GM18868 (cell line): ENCODE results near the gene SLC10A1.
"Not testable (repeated sequence)": the region's sequence is repeated elsewhere in the genome, so short reads cannot be mapped to it uniquely, and the experiment has no call there.

Source experiments
- ATAC-seq: cut with Tn5 transposase; IDR thresholded peaks from one replicate; pipeline ENCODE4 v1.9.1; 2021; ENCODE audit warnings: mild to moderate bottlenecking, moderate library complexity; ENCODE audit not compliant: unreplicated experiment

Gene SLC10A1

DNA sequence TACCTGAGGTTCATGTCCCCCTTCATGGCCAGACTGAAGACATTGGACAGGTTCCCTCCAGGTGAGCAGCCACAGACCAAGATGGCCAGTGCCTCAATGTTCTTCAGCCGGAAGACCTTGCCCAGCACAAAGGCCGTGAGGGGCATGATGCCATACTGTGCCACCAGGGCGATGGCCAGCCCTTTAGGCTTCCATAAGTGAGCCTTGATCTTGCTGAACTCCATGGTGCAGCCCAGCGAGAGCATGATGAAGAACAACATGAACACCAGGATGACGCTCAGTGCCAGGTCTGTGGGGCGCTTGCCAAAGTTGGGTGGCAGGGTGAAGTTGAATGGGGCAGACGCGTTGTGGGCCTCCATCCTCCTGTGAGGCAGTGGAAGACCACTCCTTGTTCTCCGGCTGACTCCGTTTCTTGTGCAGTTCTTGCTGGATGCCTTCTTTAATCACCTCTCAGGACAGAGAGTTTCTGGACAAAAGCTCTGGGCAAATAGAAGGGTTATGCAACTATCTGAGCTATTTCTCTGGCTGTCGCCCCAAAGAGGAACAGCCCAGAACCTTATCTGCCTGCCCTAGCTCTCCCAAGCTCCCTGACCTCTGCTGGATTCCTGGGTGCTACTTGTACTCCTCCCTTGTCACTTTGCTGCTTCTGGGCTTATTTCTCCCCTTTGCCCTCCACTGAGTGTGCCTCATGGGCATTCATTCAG is at the start of gene SLC10A1:
Gene SLC10A1 (minus strand): TSS at position 445 of the 704 bp plus-strand sequence. CDS start 86 bp downstream, at position 359.
- ATAC-seq = no peak

DNA sequence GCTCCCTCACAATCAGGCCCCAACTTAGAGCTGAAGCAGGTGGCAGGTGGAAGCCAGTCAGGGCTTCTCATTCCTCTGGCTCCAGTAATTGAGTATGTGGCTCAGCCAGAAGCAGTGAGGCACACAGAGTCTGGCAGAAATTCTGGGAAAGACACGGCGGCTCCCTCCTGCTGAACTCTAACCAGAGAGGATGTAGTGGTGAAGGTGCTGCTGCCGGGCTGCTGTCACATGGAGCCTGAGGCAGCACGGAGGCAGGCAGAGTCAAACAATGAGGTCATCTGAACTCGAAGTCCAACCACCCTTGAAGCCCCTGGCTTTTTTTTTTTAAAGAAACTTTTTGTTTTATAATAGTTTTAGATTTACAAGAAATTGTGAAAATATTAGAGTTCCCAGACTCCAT is 48.7 kb upstream of the SLC10A1 start:
- no peak for ATAC-seq

DNA sequence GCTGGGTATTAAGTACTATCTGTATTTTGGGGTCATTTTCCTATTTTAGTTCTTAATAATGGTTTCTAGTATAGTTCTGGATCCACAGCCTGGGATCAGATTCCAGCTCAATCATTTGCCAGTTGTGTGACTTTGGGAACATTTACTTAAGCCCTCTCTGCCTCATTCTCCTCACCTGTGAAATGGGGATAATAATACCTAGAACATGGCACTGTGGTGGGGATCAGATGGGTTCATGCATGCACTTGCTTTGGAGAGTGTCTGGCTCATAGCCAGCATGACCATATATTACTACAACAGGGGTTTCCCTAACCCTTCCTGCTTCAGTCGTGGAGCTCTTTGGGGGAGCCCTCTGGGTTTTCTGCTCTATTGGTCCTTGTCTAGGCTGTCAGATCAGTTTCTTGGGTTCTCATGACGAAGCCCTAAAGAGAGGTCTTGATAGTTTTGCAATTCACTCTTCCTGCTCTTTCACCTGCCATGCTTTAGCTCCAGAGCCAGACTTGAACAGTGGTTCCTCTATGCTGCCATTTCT is 48.1 kb upstream of the SLC10A1 start:
- no peak for ATAC-seq

DNA sequence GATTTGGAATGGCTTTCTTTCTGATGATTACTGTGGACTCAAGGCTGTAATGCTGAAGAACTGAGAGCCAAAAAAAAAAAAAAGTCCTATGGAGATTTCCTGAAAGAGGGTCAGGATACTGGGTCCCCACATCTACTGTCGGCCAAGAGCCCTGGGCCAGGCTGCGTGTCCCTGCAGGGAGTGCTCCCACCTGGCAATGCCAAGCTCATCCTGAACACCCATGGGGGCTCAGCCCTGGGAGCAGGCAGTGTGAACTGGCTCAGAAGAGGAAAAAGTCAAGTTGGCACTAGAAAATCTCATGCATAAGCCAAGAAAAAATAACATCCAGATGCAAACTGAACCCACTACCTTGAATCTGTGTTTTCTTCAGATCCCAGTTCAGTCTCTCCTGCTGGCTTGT is 47.1 kb upstream of the SLC10A1 start:
- ATAC-seq = no peak

DNA sequence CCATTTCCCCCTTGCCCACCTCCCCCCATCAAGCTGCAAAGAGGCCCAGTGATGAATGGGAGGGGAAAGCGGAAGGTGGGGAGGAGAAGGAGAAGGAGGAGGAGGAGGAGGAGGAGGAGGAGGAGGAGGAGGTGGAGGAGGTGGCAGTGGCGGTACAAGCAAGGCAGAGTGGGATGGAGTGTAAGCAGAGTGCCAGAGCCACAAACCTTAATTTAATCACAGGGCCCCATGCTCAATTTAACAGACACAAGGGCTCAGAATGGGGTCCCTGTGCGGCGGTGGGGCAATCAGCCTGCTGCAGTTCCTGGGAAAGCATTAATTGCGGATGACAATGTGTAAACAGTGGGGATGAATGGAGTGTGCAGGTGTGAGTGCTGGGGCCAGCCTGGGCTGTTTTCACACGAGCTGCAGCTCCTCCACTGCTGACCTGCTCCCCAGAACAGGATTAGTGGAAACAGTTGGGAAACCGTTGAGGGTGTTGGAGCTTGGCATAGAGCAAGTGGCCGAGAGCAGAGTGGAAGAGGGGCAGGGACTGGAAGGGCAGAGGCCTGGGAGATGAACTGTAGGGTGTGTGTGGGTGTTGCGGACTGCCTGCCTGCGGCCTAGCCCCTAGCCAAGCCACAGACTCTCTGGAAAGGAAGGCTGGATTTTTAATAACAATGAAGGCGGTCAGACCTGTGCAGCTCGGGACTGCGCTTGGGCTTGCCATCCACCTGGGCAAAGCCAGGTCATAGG is 45.8 kb upstream of the SLC10A1 start:
- no peak for ATAC-seq

DNA sequence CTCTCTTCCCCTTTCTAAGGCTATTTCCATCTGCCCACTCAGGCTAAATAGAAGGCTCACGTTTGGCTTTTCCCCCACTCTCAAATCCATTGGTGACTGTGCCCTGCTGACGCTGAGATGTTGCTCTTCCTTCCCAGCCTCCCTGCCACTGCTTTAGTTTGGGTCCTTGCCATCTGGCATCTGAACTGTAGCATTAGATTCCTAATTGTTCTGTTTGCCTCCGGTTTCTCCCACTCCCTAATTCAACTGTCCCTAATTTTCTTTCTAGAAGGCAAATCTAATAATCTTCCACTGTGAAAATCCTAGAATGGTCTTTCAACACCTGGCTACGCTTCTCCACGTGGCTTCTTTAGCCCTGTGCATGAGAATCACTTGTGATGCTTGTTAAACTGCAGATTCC is 44.6 kb upstream of the SLC10A1 start:
- ATAC-seq = no peak

DNA sequence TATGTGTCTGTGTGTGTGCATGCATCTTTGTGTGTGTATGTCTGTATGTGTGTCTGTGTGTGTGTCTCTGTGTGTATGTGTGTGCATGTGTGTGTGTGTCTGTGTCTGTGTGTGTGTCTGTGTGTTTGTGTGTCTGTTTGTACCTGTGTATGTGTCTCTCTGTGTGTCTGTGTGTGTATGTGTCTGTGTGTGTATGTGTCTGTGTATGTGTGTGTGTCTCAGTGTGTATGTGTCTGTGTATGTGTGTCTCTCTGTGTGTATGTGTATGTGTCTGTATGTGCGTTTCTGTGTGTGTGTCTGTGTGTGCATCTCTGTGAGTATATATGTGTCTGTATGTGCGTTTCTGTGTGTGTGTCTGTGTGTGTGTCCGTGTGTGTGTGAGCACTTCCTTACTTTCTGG is 42.6 kb upstream of the SLC10A1 start:
- ATAC-seq = no peak

DNA sequence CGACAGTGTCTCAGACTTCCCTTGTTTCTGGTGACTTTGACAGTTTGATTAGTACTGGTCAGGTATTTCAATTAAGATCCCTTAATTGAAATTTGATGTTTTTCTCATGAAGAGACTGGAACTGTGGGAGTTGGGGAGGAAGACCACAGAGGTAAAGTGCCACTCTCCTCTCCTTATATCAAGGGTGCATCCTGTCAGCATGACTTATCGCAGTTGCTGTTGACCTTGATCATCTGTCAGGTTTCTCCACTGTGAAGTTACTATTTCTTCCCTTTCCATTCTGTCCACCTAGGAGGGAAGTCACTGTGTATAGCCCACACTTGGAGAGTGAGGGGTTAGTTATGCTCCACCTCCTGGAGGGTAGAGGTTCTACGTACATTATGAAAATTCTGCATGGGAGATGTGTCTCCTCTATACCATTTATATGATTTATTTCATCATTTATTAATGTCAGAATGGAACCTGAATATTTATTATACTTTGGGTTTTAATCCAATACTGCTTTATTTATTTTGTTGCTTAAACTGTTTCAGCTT is 41.9 kb upstream of the SLC10A1 start:
- ATAC-seq = no peak

DNA sequence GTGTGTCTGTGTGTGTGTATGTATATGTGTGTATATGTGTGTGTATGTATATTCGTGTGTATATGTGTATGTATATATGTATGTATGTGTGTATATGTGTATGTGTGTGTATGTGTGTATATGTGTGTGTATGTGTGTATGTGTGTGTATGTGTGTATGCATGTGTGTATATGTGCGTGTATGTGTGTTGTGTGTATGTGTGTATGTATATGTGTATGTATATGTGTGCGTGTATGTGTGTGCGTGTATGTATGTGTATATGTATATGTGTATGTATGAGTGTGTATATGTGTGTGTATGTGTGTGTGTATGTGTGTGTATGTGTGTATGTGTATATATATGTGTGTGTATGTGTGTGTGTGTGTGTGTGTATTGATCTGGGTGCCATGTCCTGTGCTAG is 31.8 kb upstream of the SLC10A1 start:
- no peak for ATAC-seq

DNA sequence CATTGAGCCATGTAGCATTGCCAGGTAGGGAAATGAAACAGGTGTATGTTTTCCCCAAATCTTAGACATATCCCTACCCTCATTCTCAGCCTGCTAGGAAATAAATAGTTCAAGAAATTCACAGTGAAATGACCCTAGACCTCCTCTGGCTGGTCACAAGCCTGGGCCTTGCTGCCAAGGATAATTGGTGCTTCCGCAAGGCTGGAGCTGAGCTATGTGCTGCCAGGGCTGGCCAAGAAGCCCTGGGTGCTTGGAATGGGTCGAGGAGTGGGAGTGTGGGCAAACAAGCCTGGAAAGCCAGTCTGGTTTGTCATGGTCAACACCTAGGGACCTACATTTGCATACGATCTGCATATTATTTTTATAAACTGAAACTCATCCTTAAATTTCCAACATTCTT is 31.3 kb upstream of the SLC10A1 start:
- ATAC-seq = no peak

DNA sequence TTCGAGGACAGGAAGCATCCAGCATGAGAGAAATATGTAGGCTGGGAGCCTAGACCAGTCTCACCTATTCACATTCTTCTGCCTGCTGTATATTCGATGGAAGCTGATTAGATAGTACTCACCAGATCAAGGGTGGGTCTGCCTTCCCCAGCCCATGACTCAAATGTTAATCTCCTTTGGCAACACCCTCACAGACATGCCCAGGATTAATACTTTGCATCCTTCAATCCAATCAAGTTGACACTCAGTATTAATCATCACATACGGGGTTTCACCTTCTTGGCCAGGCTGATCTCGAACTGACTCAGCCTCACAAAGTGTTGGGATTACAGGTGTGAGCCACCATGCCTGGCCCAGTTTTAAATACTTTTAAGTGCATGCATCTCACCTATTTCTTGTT is 30.5 kb upstream of the SLC10A1 start:
- ATAC-seq = no peak

DNA sequence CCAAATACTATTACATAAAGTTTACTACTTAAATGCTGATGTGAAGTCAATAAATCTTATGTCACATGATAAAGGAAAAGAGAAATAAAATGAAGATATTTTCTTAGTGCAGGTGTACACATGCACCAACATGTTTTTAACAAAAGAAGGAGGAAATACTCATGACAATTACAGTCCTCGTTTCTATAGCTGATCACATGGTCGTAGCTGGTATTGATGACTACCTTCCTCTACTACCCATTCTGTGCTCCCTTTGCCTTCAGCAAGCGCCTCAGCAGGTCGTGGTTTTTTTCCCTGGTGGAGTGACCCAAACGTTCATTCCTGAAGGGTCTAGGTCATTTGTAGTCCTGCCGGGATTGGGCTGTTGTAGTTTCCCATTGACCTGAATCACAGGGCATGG is 25.4 kb upstream of the SLC10A1 start:
- no peak for ATAC-seq

DNA sequence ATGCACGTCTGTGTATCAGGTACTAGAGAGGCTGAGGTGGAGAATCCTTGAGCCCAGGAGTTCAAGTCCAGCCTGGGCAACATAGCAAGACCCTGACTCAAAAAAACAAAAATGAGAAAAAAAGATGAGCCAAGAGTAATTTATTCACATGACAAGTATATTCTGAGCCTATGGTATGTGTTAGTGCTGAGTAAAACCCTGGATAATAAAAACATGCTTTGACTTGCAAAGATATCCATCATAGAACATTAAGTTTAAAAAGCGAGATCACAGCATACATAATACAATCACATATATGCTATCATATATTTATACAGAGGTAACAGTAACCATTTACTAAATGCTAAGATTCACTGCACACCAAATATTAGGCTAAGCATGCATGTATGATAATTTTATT is 23.9 kb upstream of the SLC10A1 start:
- ATAC-seq = no peak

DNA sequence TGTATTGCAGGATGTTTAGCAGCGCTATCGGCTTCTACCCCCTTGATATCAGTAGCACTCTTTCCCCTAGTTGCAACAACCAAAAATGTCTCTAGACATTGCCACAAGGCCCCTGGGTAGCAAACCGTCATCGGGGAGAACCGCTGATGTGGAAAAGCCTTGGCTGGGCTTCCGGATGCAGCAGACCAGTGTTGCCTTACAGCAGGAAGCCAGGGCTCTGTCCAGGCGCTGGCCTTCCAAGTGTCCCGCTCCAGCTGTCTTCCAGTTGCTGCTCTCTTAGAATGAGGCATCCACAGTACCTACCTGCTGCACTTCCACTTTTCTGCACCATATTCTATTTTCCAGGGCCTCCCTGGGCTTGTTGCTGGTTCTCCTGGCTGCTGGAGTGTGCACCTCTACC is 22.6 kb upstream of the SLC10A1 start:
- ATAC-seq = no peak

DNA sequence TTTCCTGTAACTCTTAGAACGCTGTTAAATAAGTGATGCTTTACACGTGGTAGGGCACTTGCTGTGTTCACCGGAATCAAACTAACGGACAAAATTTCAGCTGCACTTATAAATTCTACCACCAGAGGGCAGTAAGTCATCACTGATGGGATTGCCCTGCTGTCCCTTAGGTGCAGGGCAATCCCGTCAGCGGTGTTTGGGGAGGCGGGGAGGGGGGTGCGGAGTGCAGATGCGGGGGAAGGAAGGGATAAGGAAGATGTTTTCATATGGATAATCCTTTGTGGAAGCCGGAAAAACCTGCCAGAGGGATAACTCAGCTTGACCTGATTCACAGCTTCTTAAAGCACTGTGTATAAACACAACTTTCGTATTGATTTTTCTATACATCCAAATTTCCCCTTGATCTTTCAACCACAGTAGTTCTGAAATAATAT is 21.7 kb upstream of the SLC10A1 start:
- ATAC-seq = no peak

DNA sequence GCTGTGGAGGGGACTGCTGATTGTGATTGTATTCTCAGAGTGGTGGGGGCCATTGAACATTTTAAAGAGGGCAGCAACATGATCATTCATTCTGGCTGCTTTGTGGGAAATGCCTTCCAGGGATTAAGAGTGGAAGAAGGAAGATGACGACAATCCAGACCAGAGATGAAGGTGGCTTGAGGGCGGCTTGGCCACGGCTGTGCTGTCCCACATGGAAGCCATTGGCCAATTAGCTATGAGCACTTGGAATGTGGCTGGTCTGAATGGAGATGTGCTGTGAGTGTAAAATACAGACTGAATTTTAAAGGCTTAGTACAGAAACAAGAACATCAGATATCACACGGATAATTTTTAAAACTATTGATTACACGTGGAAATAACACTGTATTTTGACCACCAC is 19.2 kb upstream of the SLC10A1 start:
- no peak for ATAC-seq

DNA sequence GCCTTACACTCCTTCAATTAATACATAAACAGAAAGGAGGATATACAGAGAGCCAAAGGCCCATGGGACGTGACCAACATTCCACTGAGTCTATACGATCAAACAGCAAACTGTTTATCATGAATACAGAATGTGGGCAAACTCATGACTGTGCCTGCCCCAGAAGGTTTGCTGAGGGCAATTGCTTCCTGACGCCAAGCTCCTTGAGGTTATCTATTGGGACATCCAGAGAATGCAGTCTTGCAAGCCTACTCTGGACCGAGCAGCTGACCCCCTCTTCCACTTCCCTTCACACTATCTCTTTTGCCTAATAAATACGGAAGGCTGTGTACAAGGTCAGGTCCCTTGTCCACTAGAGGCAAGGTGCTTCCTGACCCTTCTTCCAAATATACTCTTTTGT is 18.5 kb upstream of the SLC10A1 start:
- no peak for ATAC-seq

DNA sequence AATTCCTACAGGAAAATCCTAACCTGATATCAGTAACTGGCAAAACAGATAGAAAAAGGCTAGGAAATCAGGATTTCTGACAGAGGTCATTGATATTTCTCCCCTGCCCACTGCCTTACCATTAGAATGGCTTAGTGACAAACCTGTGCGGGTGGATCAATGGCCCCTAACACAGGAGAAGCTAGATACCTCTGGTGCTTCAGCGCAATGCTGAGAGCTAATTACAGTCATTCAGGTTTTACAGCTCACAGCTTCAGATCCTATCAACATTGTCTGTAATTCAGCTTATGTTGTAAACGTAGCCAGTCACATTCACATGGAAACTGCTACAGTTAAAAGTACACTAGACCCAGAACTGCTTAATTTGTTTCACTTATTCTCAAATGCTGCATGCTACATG is 17.4 kb upstream of the SLC10A1 start:
- no peak for ATAC-seq

DNA sequence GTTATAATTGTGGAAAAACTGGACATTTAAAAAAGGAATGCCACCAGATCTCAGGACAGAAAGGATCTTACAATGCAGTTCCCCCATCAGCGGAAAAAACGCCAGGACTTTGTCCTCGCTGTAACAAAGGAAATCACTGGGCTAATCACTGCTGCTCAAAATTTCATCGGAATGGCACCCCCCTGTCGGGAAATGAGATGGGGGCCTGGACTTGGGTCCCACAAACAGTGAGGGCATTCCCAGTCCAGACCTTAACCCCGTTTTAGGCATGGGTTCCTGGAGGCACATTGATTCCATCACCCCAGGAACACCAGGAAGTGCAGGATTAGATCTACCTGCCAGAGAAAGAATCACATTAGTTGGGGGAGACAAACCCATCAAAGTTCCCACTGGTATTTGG is 16.3 kb upstream of the SLC10A1 start:
- ATAC-seq = not testable (repeated sequence)

DNA sequence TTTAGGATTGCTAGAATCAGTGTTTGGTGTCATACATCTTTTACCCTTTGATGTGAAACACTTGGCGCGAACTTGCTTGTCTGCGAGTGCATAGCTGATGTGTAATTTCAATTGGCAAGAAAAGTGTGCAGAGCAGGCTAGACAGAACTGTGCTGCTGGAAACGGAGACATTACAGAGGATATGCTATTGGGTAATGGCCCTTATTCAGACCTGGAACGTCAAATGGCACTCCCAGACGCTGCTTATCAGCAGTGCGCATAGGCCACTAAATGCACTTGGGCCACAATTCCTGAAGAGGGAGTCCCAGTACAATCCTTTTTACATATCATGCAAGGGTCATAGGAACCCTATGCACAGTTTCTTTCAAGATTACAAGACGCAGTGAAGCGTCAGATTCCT is 15.7 kb upstream of the SLC10A1 start:
- ATAC-seq = no peak

DNA sequence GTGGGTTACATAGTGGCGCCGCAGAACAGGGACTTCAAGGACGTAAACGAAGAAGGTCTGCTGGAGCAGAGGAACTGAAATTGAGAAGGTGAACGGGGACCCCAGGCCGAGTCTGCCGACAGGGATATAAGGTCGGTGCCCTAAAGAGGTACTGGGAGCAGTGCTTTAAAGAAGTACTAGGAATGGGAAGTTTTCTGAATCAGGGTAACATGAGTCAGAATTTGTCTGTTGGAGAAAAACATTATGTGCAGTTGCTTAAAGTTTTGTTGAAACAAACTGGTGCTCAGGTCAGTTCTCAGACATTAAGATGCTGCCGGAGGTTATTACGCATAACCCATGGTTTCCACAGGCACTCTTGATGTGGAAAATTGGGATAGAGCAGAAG is 14.8 kb upstream of the SLC10A1 start:
- ATAC-seq = no peak

DNA sequence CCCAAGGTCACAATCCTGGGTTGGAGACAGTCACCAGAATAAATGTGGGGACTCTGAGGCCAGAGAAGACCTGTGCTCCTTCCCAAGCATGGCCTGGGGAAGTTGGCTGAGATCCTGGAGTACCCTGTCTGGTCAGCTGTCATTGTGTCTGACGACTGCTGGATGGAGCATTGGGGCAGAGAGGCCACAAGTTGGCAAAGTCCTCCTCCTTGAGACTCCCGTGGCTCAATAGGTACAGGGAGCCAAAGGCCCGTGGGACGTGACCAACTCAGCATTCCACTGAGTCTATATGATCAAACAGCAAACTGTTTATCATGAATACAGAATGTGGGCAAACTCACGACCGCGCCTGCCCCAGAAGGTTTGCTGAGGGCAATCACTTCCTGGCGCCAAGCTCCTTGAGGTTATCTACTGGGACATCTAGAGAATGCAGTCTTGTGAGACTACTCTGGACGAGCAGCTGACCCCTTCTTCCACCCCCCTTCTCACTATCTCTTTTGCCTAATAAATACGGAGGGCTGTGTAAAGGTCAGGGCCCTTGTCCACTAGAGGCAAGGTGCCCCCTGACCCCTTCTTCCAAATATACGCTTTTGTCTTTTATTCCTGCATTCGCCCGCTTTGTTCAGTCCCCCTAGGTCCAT is 14.3 kb upstream of the SLC10A1 start:
- no peak for ATAC-seq
